ENCODE results near the gene AP1G2.

The AP1G2 gene

GRCh38 chr14:23532658-23533057 is 34.9 kb downstream of the AP1G2 start:
- DNase-seq, result no peak
- in situ Hi-C loops (cut with MboI; ENCODE audit: low pct_unique_long_range_greater_than_20kb, low sequenced_read_pairs), result no loop called here

- no peak for DNase-seq
- in situ Hi-C loops (cut with MboI; ENCODE audit: low pct_unique_long_range_greater_than_20kb, low sequenced_read_pairs), result no loop called here
These were observed 36.2 kb downstream of the AP1G2 start for GRCh38 chr14:23531391-23531790.

- peak; percentile 37 for DNase-seq
These were observed 37.1 kb downstream of the AP1G2 start for GRCh38 chr14:23530375-23531055.

GRCh38 chr14:23529016-23529415 is 38.6 kb downstream of the AP1G2 start:
- no peak for DNase-seq
- in situ Hi-C loops (cut with MboI; ENCODE audit: low pct_unique_long_range_greater_than_20kb, low sequenced_read_pairs), result no loop called here

More at GRCh38 chr14:23530375-23531055, 37.1 kb downstream of the AP1G2 start:
- in situ Hi-C loops (cut with MboI; ENCODE audit: low pct_unique_long_range_greater_than_20kb, low sequenced_read_pairs), result no loop called here

- in situ Hi-C loops (cut with MboI; ENCODE audit: low pct_unique_long_range_greater_than_20kb, low sequenced_read_pairs), result no loop called here
These were observed 39.0 kb downstream of the AP1G2 start for GRCh38 chr14:23528555-23528954.

GRCh38 chr14:23525611-23526010 is 42.0 kb downstream of the AP1G2 start:
- in situ Hi-C loops (cut with MboI; ENCODE audit: low pct_unique_long_range_greater_than_20kb, low sequenced_read_pairs), result no loop called here

More at GRCh38 chr14:23528555-23528954, 39.0 kb downstream of the AP1G2 start:
- DNase-seq, result no peak

GRCh38 chr14:23524954-23525353 is 42.6 kb downstream of the AP1G2 start:
- in situ Hi-C loops (cut with MboI; ENCODE audit: low pct_unique_long_range_greater_than_20kb, low sequenced_read_pairs), result no loop called here
- DNase-seq, result no peak

More at GRCh38 chr14:23525611-23526010, 42.0 kb downstream of the AP1G2 start:
- DNase-seq, result no peak

- DNase-seq, result no peak
- in situ Hi-C loops (cut with MboI; ENCODE audit: low pct_unique_long_range_greater_than_20kb, low sequenced_read_pairs), result no loop called here
These were observed 44.2 kb downstream of the AP1G2 start for GRCh38 chr14:23523229-23524016.

- in situ Hi-C loops (cut with MboI; ENCODE audit: low pct_unique_long_range_greater_than_20kb, low sequenced_read_pairs), result no loop called here
- DNase-seq, result no peak
These were observed 44.9 kb downstream of the AP1G2 start for GRCh38 chr14:23522643-23523198.

- DNase-seq, result no peak
These were observed 45.6 kb downstream of the AP1G2 start for GRCh38 chr14:23521785-23522640.

GRCh38 chr14:23520899-23521533 is 46.6 kb downstream of the AP1G2 start:
- DNase-seq, result no peak
- in situ Hi-C loops (cut with MboI; ENCODE audit: low pct_unique_long_range_greater_than_20kb, low sequenced_read_pairs), result no loop called here

More at GRCh38 chr14:23521785-23522640, 45.6 kb downstream of the AP1G2 start:
- in situ Hi-C loops (cut with MboI; ENCODE audit: low pct_unique_long_range_greater_than_20kb, low sequenced_read_pairs), result no loop called here

- no peak for DNase-seq
- in situ Hi-C loops (cut with MboI; ENCODE audit: low pct_unique_long_range_greater_than_20kb, low sequenced_read_pairs), result no loop called here
These were observed 48.9 kb downstream of the AP1G2 start for GRCh38 chr14:23518709-23519108.

- in situ Hi-C loops (cut with MboI; ENCODE audit: low pct_unique_long_range_greater_than_20kb, low sequenced_read_pairs), result no loop called here
- DNase-seq, result no peak
These were observed 49.8 kb downstream of the AP1G2 start for GRCh38 chr14:23517650-23518326.

- no peak for DNase-seq
- in situ Hi-C loops (cut with MboI; ENCODE audit: low pct_unique_long_range_greater_than_20kb, low sequenced_read_pairs), result no loop called here
These were observed 53.0 kb downstream of the AP1G2 start for GRCh38 chr14:23514644-23514957.

- in situ Hi-C loops (cut with MboI; ENCODE audit: low pct_unique_long_range_greater_than_20kb, low sequenced_read_pairs), result no loop called here
- DNase-seq, result no peak
These were observed 53.6 kb downstream of the AP1G2 start for GRCh38 chr14:23513818-23514643.

- no peak for DNase-seq
- in situ Hi-C loops (cut with MboI; ENCODE audit: low pct_unique_long_range_greater_than_20kb, low sequenced_read_pairs), result no loop called here
These were observed 54.4 kb downstream of the AP1G2 start for GRCh38 chr14:23513005-23513817.

- in situ Hi-C loops (cut with MboI; ENCODE audit: low pct_unique_long_range_greater_than_20kb, low sequenced_read_pairs), result no loop called here
- DNase-seq, result no peak
These were observed 55.4 kb downstream of the AP1G2 start for GRCh38 chr14:23512156-23512555.

All from KBM-7 (cell line).